H1 (cell line): ENCODE measurements around the gene PPIL4. TPM values are rescaled to one million over a fixed set of nuclear protein-coding genes. Genes with fewer than 3 reads are reported as not detected.

Source experiments
- ASH2L ChIP-seq: fragments of 200-600, 300-600 bp; sonication (generic); IDR thresholded peaks from one replicate; pipeline ENCODE4 v1.7.1; 2017; ENCODE audit warnings: low read length
- BACH1 ChIP-seq: IDR thresholded peaks from 2 replicates; pipeline ENCODE4 v1.6.1; 2012; ENCODE audit warnings: low read length, improper control_type of control experiment
- BCL11A ChIP-seq, 2 experiments: IDR thresholded peaks; one replicate each; pipeline ENCODE4 v1.6.1; 2011; ENCODE audit warnings: low read depth in 2 of 2, low read length in 2 of 2, mild to moderate bottlenecking in 2 of 2
- E2F6 ChIP-seq: IDR thresholded peaks from 2 replicates; pipeline ENCODE4 v1.6.1; 2012; ENCODE audit warnings: inconsistent platforms
- EZH2 ChIP-seq: fragments of 200-600 bp; sonication (generic); IDR thresholded peaks from 2 replicates; pipeline ENCODE4 v1.7.1; 2012; ENCODE audit warnings: low read depth, mild to moderate bottlenecking, moderate library complexity, low read length, inconsistent platforms; ENCODE audit not compliant: severe bottlenecking
- FOSL1 ChIP-seq: IDR thresholded peaks from 2 replicates; pipeline ENCODE4 v1.6.1; 2011; ENCODE audit warnings: mild to moderate bottlenecking, low read depth, low read length, moderate library complexity; ENCODE audit not compliant: insufficient read depth
- GTF2F1 ChIP-seq: IDR thresholded peaks from 2 replicates; pipeline ENCODE4 v1.6.1; 2012; ENCODE audit warnings: low read depth, low read length, improper control_type of control experiment, borderline replicate concordance
- JUND ChIP-seq: IDR thresholded peaks from 2 replicates; pipeline ENCODE4 v1.6.1; 2011; ENCODE audit warnings: mild to moderate bottlenecking, improper control_type of control experiment, low read length
- KDM4A ChIP-seq: IDR thresholded peaks from one replicate; pipeline ENCODE4 v1.7.1; 2012; ENCODE audit warnings: low read depth, mild to moderate bottlenecking, moderate library complexity, low read length, inconsistent platforms; ENCODE audit not compliant: severe bottlenecking
- MAX ChIP-seq: IDR thresholded peaks from 2 replicates; pipeline ENCODE4 v1.6.1; 2012; ENCODE audit warnings: inconsistent platforms
- NANOG ChIP-seq: IDR thresholded peaks from 2 replicates; pipeline ENCODE4 v1.6.1; 2011; ENCODE audit warnings: low read length, low read depth, mild to moderate bottlenecking, inconsistent platforms; ENCODE audit not compliant: insufficient read depth, poor library complexity, severe bottlenecking
- POU5F1 ChIP-seq: IDR thresholded peaks from 2 replicates; pipeline ENCODE4 v1.6.1; 2011; ENCODE audit warnings: low read depth, mild to moderate bottlenecking, low read length, moderate library complexity
- RFX5 ChIP-seq: IDR thresholded peaks from 2 replicates; pipeline ENCODE4 v1.6.1; 2011; ENCODE audit warnings: low read depth, low read length, improper control_type of control experiment, borderline replicate concordance
- RNF2 ChIP-seq: fragments of 200-900, 300-1000 bp; sonication (generic); IDR thresholded peaks from 2 replicates; pipeline ENCODE4 v1.7.1; 2016; ENCODE audit warnings: borderline replicate concordance, low read depth, mild to moderate bottlenecking, antibody characterized with exemption, low read length; ENCODE audit not compliant: poor library complexity, severe bottlenecking; ENCODE audit errors: missing control alignments
- SIN3A ChIP-seq, 2 experiments: IDR thresholded peaks in 1 of 2; conservative IDR thresholded peaks in 1 of 2; 2 replicates each; pipeline ENCODE4 v1.6.1; 2011 to 2012; ENCODE audit warnings: low read length in 2 of 2, improper control_type of control experiment in 1 of 2, low read depth in 1 of 2, mild to moderate bottlenecking in 1 of 2
- SIX5 ChIP-seq: IDR thresholded peaks from 2 replicates; pipeline ENCODE4 v1.6.1; 2011; ENCODE audit warnings: mild to moderate bottlenecking, low read depth, low read length
- SP4 ChIP-seq: IDR thresholded peaks from 2 replicates; pipeline ENCODE4 v1.6.1; 2012; ENCODE audit warnings: low read length, inconsistent platforms
- SRF ChIP-seq: IDR thresholded peaks from 2 replicates; pipeline ENCODE4 v1.6.1; 2011; ENCODE audit warnings: mild to moderate bottlenecking, low read depth, low read length, moderate library complexity
- polyA plus RNA-seq, 7 experiments: library from polyadenylated mRNA; depleted of rRNA in 3 of 7; stranded (reverse) in 5 of 7; unstranded in 2 of 7; fragments of >200 nt in 5 of 7; fragments of 200-250 nt in 2 of 7; gene quantifications; 1 replicate in 5 of 7; 2 replicates in 1 of 7; 4 replicates in 1 of 7; pipeline versions ENCODE4 v1.2.1 to v1.2.3, GENCODE V29; 2011 to 2013; ENCODE audit warnings: missing spikeins in 2 of 7, mixed read lengths in 2 of 7
- total RNA-seq: library from RNA; stranded (reverse); fragmentation: NEBNext Ultra II Directional; extraction: Animal tissue kit (Norgen Biotek cat#: 25700); gene quantifications from 2 replicates; pipeline ENCODE4 v1.2.1, GENCODE V29; 2021
- TF ChIP-seq, protein P1 (sequence below), 3 experiments: IDR thresholded peaks; 1 replicate in 2 of 3; 2 replicates in 1 of 3; pipeline versions ENCODE4 v1.5.1 to v1.6.1; 2011; ENCODE audit warnings: low read length in 3 of 3, mild to moderate bottlenecking in 3 of 3, inconsistent platforms in 2 of 3, low read depth in 1 of 3, moderate library complexity in 1 of 3; ENCODE audit not compliant: insufficient read depth in 1 of 3; ENCODE audit errors: control extremely low read depth in 1 of 3

PPIL4 gene
- total and polyA plus RNA-seq, 2 of the 8 experiments (the other 6 are each of a cell fraction or from before 2014, with no cell fraction given) = 2.0 to 33.2 TPM

DNA sequence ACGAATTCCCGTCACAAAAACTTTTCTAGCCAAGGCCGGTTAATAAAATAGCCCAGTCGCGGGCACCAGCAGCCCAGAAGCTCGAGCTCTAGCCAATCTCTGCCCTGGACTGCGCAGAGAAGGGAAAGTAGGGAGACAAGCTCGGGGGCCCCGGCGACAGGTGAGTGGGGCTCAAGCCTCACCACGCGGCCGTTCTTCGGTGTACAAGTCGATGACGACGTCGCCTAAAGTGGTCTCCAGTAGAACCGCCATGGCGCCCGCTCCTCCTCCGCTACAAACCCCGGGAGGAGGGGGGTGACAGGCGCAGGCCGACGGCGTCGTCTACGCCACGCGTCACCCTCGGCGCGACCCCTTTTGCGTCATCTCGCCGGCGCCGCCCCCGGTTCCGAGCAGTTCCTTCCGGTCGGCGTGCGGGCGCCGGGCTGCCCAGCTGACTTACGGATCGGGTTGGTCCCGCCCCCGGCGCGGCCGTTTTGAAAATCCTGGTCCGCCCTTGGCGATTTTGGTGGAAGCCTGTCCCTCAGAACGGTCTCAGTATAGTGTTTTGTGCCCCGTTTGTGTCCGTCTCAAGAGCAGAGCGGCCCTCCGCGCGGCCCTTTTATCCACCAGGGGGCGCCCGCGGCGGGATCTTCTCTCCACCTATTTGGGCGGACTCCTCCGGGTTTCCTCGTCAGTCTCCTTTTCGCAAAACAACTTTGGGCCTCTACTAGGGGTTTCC, at the start of gene PPIL4 (continued):
- TF ChIP-seq POU5F1 = no peak
- peak; percentile 63; the same call in 1 of the 2 replicates for TF ChIP-seq JUND
- TF ChIP-seq BCL11A (IDR thresholded peaks at IDR 0.05; ENCODE audit: low read depth in 2 of 2, low read length in 2 of 2) = no peak
- no peak for TF ChIP-seq RNF2
- TF ChIP-seq ASH2L = peak; percentile 96
- TF ChIP-seq RFX5 = no peak
- TF ChIP-seq BACH1 = no peak
- TF ChIP-seq KDM4A = peak; percentile 100
- TF ChIP-seq FOSL1 = no peak
- TF ChIP-seq SP4 = peak; percentile 52; the same call in 1 of the 2 replicates
- TF ChIP-seq, protein P1, sequence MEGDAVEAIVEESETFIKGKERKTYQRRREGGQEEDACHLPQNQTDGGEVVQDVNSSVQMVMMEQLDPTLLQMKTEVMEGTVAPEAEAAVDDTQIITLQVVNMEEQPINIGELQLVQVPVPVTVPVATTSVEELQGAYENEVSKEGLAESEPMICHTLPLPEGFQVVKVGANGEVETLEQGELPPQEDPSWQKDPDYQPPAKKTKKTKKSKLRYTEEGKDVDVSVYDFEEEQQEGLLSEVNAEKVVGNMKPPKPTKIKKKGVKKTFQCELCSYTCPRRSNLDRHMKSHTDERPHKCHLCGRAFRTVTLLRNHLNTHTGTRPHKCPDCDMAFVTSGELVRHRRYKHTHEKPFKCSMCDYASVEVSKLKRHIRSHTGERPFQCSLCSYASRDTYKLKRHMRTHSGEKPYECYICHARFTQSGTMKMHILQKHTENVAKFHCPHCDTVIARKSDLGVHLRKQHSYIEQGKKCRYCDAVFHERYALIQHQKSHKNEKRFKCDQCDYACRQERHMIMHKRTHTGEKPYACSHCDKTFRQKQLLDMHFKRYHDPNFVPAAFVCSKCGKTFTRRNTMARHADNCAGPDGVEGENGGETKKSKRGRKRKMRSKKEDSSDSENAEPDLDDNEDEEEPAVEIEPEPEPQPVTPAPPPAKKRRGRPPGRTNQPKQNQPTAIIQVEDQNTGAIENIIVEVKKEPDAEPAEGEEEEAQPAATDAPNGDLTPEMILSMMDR (IDR thresholded peaks at IDR 0.05; ENCODE audit: control extremely low read depth in 1 of 3, insufficient read depth in 1 of 3, low read depth in 1 of 3, low read length in 3 of 3) = peak; percentile 55 to 75 (median 62)
- no peak for TF ChIP-seq E2F6
- TF ChIP-seq NANOG = no peak
- peak; percentile 81 to 93; a peak in 2 of 4 replicates for TF ChIP-seq SIN3A (conservative IDR thresholded peaks at IDR 0.05 in 1 of 2, IDR thresholded peaks at IDR 0.05 in 1 of 2; ENCODE audit: low read depth in 1 of 2, low read length in 2 of 2)
- TF ChIP-seq SIX5 = peak; percentile 5; the same call in 1 of the 2 replicates
- peak; percentile 83 for TF ChIP-seq MAX
- TF ChIP-seq EZH2 = no peak
- TF ChIP-seq GTF2F1 = peak; percentile 35; the same call in 1 of the 2 replicates
- TF ChIP-seq SRF = peak; percentile 95
